HG03025 (cell line): Measurements from ENCODE around the gene REV3L.

Source experiments
- ATAC-seq: cut with Tn5 transposase; IDR thresholded peaks from one replicate; pipeline ENCODE4 v1.9.1; 2021; ENCODE audit warnings: mild to moderate bottlenecking, moderate library complexity; ENCODE audit not compliant: unreplicated experiment, low FRiP score

REV3L gene

GRCh38 chr6:111471533-111471932 lies 11.5 kb downstream of the REV3L start:
- ATAC-seq = no peak

DNA sequence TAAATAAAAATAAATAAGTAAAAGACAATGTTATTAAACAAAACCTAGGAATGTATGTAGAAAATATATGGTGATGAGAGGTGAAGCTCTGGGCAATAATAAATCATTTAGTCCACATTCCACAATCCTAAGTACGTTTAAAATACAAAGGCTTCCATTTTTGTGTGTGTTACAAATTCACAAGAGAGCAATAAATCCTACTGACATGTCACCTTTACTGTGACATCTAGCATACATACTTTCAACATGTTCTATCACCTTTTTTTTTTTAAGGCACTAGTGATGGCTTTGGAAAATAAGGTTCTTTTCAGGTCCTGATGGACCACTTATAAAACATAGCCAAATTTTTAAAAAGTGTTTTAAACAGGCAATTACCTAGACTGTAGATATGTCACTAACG lies 12.0 kb downstream of the REV3L start:
- no peak for ATAC-seq

- ATAC-seq = no peak
These were observed 13.5 kb downstream of the REV3L start for GRCh38 chr6:111469543-111469942.

GRCh38 chr6:111468329-111469012 lies 14.5 kb downstream of the REV3L start:
- no peak for ATAC-seq

GRCh38 chr6:111464184-111464583 lies 18.8 kb downstream of the REV3L start:
- no peak for ATAC-seq

GRCh38 chr6:111462770-111463391 lies 20.1 kb downstream of the REV3L start:
- no peak for ATAC-seq

DNA sequence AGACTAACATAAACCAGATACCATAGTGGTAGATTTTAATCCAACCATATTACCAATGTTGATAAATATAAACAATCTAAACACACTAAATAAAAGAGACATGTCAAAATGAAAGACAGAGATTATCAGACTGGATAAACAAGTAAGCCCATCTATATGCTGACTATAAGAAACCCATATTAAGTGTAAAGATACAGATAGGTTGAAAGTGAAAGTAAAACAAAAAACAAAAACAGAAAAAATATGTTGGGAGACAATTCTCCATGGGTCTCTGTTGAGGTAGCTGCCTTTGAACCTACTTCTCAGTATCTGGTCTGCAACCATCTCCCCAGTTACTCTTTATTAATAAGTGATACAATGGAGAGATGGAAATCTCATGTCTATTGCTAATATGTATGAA lies 21.2 kb downstream of the REV3L start:
- no peak for ATAC-seq

DNA sequence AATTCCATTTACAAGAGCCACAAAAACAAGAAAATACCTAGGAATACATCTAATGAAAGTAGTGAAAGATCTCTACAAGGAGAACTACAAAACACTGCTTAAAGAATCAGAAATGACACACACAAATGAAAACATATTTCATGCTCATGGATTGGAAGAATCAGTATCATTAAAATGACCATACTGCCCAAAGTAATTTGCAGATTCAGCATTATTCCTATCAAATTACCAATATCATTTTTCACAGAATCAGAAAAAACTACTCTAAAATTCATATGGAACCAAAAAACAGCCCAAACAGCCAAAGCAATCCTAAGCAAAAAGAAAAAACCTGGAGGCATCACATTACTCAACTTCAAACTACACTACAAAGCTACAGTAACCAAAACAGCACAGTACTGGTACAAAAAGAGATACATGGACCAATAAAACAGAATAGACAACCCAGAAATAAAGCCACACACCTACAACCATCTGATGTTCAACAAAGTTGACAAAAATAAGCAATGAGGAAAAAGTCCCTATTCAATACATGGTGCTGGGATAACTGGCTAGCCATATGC lies 24.3 kb downstream of the REV3L start:
- no peak for ATAC-seq

GRCh38 chr6:111456208-111456607 lies 26.8 kb downstream of the REV3L start:
- no peak for ATAC-seq

DNA sequence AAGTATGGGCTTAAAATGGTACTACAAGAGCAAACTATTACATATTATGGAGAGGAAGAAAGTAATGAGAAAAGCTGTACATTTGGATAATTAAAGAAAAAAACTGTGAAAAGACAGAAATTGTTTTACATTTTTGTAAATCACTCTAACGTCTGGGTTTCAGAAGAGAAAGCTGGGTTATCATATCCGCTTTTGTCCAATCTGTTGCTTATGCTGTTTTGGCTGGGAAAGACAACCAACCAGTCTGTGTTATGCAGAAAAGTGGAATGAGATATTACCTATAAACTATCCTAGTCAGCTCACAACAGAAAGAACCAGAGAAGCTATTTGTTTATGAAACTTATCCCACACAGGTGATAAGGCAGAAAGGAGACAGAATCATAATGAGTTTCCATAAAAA lies 32.4 kb downstream of the REV3L start:
- no peak for ATAC-seq

GRCh38 chr6:111450087-111450486 lies 32.9 kb downstream of the REV3L start:
- ATAC-seq = no peak

DNA sequence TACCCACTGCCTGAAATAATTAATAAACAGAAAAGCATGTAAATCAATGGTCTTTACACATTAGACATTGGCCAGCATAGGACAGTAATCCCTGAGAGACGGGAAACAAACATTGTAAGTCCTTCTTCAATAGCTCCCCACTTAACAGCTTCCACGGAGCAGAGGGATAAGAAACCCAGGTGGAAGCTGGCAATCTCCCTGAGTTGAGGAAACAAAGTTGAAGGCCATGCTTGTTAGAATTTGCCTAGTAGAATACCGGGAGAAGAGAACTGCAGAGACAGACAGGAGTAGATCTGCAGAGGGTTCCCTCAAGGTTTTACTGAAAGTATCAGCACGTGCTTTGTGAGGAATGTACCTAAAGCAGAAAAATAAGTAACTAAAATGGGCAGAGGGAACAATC lies 33.9 kb downstream of the REV3L start:
- no peak for ATAC-seq

- no peak for ATAC-seq
These were observed 36.0 kb downstream of the REV3L start for GRCh38 chr6:111447051-111447450.

DNA sequence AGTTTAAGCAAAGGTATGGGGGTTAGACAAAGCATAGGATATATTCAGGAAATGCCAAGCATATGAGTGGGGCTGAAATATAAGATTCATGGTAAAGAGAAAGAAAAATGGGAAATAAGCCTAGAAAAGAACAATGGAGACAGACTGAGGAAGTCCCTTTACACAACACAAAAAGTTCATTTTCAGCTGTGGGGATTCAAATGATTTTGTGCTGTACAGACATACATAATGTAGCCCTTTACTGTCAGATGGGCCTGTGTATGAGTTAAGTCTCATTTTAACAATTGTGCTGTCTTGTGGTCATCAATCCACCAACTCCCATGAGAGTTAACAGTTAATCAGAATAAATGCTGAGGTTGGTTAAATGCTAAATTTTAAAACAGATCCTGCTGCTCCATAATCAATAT lies 37.2 kb downstream of the REV3L start:
- ATAC-seq = no peak

- ATAC-seq = no peak
These were observed 38.2 kb downstream of the REV3L start for GRCh38 chr6:111444794-111445193.

DNA sequence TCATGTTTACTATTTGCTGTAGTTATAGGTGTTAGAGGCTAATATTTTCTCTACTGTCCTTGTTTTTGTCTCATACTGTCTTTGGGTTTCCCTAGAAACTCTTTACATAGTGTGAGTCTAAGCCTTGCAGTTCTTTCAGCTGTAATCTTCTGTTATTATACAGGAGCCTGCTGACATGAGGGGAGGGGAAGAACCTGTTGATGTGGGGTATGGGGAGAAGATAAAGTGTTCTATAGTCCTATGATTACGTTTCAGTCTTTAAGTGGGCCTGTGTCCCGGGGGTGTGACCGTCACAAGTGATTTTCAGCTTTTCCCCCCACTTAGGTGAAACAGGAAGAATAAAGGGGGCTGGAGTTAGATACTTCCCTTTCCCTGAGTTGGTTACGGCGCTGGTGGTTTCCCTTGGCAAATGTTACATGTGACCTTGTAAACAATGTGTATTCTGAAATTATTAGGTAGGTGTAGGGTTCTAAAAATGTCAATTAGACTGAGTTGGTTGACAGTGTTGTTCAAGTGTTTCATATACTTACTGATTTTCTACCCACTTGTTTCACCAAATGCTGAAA lies 41.3 kb downstream of the REV3L start:
- no peak for ATAC-seq

GRCh38 chr6:111439171-111439570 lies 43.8 kb downstream of the REV3L start:
- no peak for ATAC-seq

- no peak for ATAC-seq
These were observed 45.4 kb downstream of the REV3L start for GRCh38 chr6:111437573-111437972.

- ATAC-seq = no peak
These were observed 50.5 kb downstream of the REV3L start for GRCh38 chr6:111432511-111432910.

DNA sequence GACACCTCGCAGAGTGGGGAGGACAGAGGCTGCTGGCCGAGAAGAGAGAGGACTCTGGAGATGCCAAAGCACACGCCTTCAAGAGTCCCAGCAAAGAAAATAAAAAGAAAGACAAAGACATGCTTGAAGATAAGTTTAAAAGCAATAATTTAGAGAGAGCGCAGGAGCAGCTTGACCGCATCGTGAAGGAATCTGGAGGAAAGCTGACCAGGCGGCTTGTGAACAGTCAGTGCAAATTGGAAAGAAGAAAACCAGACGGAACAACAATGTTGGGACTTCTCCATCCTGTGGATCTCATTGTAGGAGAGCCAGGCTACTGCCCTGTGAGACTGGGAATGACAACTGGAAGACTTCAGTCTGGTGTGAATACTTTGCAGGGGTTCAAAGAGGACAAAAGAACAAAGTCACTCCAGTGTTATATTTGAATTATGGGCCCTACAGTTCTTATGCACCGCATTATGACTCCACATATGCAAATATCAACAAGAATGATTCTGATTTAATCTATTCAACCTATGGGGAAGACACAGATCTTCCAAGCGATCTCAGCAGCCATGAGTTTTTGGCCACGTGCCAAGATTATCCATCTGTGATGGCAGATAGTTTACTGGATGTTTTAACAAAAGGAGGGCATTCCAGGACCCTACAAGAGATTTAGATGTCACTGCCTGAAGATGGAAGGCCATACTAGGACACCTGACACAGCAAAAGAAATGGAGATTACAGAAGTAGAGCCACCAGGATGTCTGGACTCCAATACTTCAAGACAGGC lies 52.2 kb downstream of the REV3L start:
- no peak for ATAC-seq

DNA sequence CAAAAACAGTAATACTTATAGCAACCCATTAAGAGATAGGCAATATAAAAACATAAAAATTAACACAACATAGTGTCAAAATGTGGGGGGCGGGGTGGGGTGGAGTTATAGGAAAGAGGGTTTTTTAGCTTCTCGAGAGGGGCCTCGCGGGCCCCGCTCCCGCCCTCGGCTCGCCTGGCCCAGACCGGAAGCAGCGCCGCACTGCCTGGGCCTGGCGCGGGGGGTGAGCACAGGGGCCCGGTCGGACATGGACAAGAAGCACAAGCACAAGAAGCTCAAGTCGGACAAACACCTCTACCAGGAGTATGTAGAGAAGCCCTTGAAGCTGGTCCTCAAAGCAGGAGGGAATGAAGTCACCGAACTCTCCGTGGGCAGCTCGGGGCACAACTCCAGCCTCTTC lies 53.4 kb downstream of the REV3L start:
- no peak for ATAC-seq
